ENCODE results near the gene TRMT5.

The TRMT5 gene

GRCh38 chr14:60980811-60981632 lies at the start of gene TRMT5, which contains the start of gene SLC38A6:
TRMT5 (minus strand) TSS chr14:60981079; CDS start chr14:60980973, 106 bp downstream.
SLC38A6 (plus strand) TSS chr14:60981245; CDS start chr14:60981278, 33 bp downstream.
- H3K36me3 Mint-ChIP-seq (ENCODE audit: low read depth), result peaks cover 4% of the 10 kb centered on the region
- no peaks in the 10 kb centered on the region for H3K9me3 Mint-ChIP-seq
- H3K4me3 Mint-ChIP-seq, result no peak within 1 kb of the TSS
- peak; percentile 92 for DNase-seq (ENCODE audit: low spot score)
- H3K4me1 Mint-ChIP-seq (ENCODE audit: low read depth), result peaks cover 14% of the 10 kb centered on the region
- H3K27ac Mint-ChIP-seq, result no peak within 1 kb of the TSS
- H3K27me3 Mint-ChIP-seq (ENCODE audit: low read depth), result no peaks in the 10 kb centered on the region

DNA sequence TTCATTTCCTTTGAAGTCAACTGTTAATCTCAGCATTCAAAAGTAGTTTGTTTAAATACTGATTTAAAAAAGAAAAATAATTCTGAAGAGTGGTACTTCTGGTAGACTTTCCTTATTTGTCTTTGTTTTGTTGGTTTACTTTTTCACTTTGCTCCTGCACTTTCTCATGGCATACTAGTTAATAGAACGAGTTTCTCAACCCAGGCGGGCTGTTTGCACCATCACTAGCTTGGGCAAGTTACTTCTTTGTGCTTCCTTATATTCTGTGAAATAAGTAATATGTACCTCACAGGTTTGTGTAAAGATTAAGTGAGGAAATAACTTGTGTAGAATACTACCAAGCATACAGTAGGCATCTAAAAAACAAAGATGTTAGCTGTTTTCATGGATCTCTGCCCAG lies 45.6 kb upstream of the TRMT5 start:
- Mint-ChIP-seq H3K4me1 (ENCODE audit: low read depth) (peaks cover 4% of the 10 kb centered on the region), H3K27ac (no peak overlapping the region), H3K36me3 (ENCODE audit: low read depth) (no peaks in the 10 kb centered on the region), H3K4me3 (no peak overlapping the region), H3K27me3 (ENCODE audit: low read depth) (no peaks in the 10 kb centered on the region), H3K9me3 (no peaks in the 10 kb centered on the region)
- DNase-seq (ENCODE audit: low spot score), result no peak

GRCh38 chr14:61025251-61026223 lies 44.7 kb upstream of the TRMT5 start:
- Mint-ChIP-seq H3K27me3 (ENCODE audit: low read depth) (no peaks in the 10 kb centered on the region), H3K4me1 (ENCODE audit: low read depth) (peaks cover 1% of the 10 kb centered on the region)
- DNase-seq (ENCODE audit: low spot score), result peak; percentile 44

GRCh38 chr14:61019537-61019936 lies 38.7 kb upstream of the TRMT5 start:
- no peaks in the 10 kb centered on the region for H3K9me3 Mint-ChIP-seq
- no peak overlapping the region for H3K27ac Mint-ChIP-seq
- H3K36me3 Mint-ChIP-seq (ENCODE audit: low read depth), result no peaks in the 10 kb centered on the region
- no peak overlapping the region for H3K4me3 Mint-ChIP-seq
- no peak for DNase-seq (ENCODE audit: low spot score)
- no peaks in the 10 kb centered on the region for H3K4me1 Mint-ChIP-seq (ENCODE audit: low read depth)
- H3K27me3 Mint-ChIP-seq (ENCODE audit: low read depth), result no peaks in the 10 kb centered on the region

More at GRCh38 chr14:61025251-61026223, 44.7 kb upstream of the TRMT5 start:
- Mint-ChIP-seq H3K27ac (no peak overlapping the region), H3K36me3 (ENCODE audit: low read depth) (no peaks in the 10 kb centered on the region), H3K4me3 (no peak overlapping the region), H3K9me3 (no peaks in the 10 kb centered on the region)

DNA sequence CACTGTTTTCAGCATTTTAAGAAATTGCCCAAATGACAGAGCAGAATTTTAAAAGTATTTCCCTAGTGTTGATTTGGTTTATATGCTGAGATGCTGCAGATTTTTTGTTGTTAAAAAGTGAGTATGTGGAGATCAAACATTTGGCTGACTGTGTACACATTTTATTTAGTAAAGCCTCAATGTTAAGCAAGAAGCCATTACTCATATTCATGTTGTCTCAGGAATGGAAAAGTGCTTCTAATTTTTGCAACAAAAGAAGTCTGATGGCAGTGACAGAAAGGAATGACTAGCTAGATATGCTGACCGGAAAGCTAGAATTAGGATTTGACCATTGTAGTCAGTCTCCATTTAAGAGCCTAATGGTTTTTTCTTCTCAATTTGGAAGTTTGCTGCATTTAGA lies 22.7 kb upstream of the TRMT5 start:
- DNase-seq (ENCODE audit: low spot score), result no peak
- no peak overlapping the region for H3K27ac Mint-ChIP-seq

DNA sequence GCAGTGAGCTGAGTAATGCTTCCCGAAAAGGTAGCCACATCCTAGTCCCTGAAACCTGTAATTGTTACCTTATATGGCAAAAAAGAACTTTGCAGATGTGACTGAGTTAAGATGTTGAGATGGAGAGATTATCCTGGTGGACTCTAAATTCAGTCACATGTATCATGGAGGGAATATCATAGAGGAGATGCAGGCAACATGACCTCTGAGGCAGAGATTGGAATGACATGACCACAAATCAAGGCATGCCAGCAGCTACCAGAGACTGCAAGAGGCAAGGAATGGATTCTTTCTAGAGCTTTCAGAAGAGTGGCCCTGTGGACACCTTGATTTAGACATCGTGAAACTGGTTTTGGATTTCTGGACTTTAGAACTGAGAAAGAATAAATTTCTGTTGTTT lies 18.7 kb upstream of the TRMT5 start:
- Mint-ChIP-seq H3K9me3 (no peaks in the 10 kb centered on the region), H3K27ac (no peak overlapping the region), H3K36me3 (ENCODE audit: low read depth) (peaks cover 8% of the 10 kb centered on the region), H3K27me3 (ENCODE audit: low read depth) (no peaks in the 10 kb centered on the region), H3K4me1 (ENCODE audit: low read depth) (no peaks in the 10 kb centered on the region), H3K4me3 (no peak overlapping the region)
- no peak for DNase-seq (ENCODE audit: low spot score)

More for the DNA sequence above, 22.7 kb upstream of the TRMT5 start:
- no peak overlapping the region for H3K4me3 Mint-ChIP-seq
- no peaks in the 10 kb centered on the region for H3K9me3 Mint-ChIP-seq
- no peaks in the 10 kb centered on the region for H3K4me1 Mint-ChIP-seq (ENCODE audit: low read depth)
- H3K27me3 Mint-ChIP-seq (ENCODE audit: low read depth), result no peaks in the 10 kb centered on the region
- peaks cover 4% of the 10 kb centered on the region for H3K36me3 Mint-ChIP-seq (ENCODE audit: low read depth)

DNA sequence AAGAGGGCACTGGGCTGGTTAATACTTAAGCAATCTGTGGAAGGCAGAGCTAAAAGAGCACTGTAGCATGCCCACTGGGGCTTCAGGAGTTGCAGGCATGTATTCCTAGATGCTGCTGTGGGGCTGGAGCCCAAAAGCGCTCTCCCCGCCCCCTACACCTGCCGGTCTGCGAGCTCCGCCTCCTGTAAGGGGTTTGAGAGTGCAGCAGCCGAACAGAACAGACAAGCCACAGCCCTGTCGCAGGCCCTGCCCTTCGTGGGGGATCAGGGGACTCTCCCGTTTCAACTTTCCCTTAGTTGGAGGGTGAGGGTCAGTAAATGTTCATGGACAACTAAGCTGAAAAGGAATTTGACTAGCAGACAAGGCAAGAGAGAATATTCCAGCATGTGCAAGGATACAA lies 17.7 kb upstream of the TRMT5 start:
- H3K9me3 Mint-ChIP-seq, result no peaks in the 10 kb centered on the region
- H3K4me1 Mint-ChIP-seq (ENCODE audit: low read depth), result no peaks in the 10 kb centered on the region
- peaks cover 5% of the 10 kb centered on the region for H3K36me3 Mint-ChIP-seq (ENCODE audit: low read depth)
- no peak overlapping the region for H3K4me3 Mint-ChIP-seq
- H3K27me3 Mint-ChIP-seq (ENCODE audit: low read depth), result no peaks in the 10 kb centered on the region
- no peak for DNase-seq (ENCODE audit: low spot score)
- no peak overlapping the region for H3K27ac Mint-ChIP-seq

DNA sequence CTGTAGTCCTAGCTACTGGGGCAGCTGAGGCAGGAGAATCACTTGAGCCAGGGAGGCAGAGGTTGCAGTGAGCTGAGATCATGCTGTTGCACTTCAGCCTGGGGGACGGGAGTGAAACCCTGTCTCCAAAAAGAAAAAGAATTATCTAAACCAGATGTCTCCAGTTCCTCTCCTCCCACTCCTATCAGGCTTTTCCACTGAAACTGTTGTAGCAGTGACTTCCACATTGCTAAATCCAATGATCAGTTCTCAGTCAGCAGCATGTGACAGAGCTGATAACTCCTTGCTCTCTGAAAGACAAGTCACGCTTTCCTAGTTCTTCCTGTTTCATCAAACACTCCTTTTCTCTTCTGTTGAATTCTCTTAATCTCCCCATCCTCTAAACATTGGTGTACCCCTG lies 8.7 kb upstream of the TRMT5 start:
- H3K4me3 Mint-ChIP-seq, result no peak overlapping the region
- H3K36me3 Mint-ChIP-seq (ENCODE audit: low read depth), result peaks cover 6% of the 10 kb centered on the region
- no peak for DNase-seq (ENCODE audit: low spot score)
- H3K27me3 Mint-ChIP-seq (ENCODE audit: low read depth), result no peaks in the 10 kb centered on the region
- no peaks in the 10 kb centered on the region for H3K9me3 Mint-ChIP-seq
- no peak overlapping the region for H3K27ac Mint-ChIP-seq
- no peaks in the 10 kb centered on the region for H3K4me1 Mint-ChIP-seq (ENCODE audit: low read depth)

DNA sequence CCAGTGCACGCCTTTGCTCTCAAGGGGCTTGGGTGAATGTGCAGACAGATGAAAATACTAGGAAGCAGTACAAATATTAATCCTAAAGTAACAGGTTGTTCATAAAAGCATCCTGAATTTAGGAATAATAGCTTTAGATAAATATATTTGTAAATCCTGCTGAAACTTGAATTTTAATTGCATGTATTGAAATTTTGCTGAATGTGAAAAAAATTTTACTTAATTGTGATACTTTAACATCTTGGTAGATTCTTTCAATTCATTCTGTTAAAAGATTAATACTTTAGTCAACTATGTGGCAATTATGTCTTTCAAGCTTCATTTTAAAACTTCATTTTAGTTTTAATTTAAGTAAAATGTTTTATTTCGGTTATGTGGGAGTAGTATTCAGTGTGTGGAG lies 5.6 kb upstream of the TRMT5 start:
- H3K27ac Mint-ChIP-seq, result no peak overlapping the region
- H3K27me3 Mint-ChIP-seq (ENCODE audit: low read depth), result no peaks in the 10 kb centered on the region
- peaks cover 2% of the 10 kb centered on the region for H3K4me1 Mint-ChIP-seq (ENCODE audit: low read depth)
- no peak overlapping the region for H3K4me3 Mint-ChIP-seq
- no peaks in the 10 kb centered on the region for H3K9me3 Mint-ChIP-seq
- H3K36me3 Mint-ChIP-seq (ENCODE audit: low read depth), result peaks cover 3% of the 10 kb centered on the region
- no peak for DNase-seq (ENCODE audit: low spot score)

GRCh38 chr14:60984196-60984595 lies 3.3 kb upstream of the TRMT5 start:
- Mint-ChIP-seq H3K27ac (no peak overlapping the region), H3K36me3 (ENCODE audit: low read depth) (peaks cover 2% of the 10 kb centered on the region)

DNA sequence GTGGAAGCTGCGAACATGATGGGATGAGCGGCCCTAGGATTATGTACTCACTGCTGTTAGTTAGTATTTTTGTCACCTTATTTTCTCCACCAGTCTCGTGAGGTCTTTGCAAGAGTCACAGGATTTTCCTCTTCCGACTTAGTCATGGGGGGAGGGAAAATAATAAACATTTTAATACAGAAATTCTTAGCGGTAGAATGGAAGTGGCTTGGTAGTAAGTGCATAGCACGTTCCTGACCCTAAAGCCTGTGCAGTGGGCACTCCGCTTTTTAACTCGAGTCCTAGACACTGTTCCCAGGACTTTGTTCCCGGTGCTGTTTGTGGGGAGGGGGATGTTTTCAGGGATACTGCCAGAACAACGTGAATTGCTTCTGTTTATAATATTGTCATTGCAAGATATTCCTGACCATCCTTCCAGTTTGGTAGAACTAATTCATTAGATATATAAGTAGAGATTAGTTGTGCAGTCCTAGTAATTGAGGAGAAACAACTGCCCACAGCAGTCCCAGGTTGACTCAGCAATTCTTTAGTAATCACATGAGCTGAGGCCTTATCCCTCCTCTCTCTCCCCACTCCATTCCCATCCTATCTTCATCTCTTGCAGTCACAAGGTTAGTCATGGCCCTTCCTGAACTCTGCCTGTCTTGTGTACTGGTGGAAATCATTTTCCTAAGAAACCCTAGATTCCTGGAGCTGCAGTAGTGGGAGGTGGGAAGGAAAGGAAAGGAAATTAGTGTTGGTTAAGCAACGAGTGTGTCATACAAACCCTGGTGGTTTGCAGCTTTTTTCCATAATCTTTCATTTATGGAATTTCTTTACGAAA lies 965 bp upstream of the TRMT5 start:
- DNase-seq (ENCODE audit: low spot score), result no peak
- H3K9me3 Mint-ChIP-seq, result no peaks in the 10 kb centered on the region
- H3K27me3 Mint-ChIP-seq (ENCODE audit: low read depth), result no peaks in the 10 kb centered on the region
- H3K4me3 Mint-ChIP-seq, result no peak overlapping the region
- peaks cover 5% of the 10 kb centered on the region for H3K36me3 Mint-ChIP-seq (ENCODE audit: low read depth)
- peaks cover 14% of the 10 kb centered on the region for H3K4me1 Mint-ChIP-seq (ENCODE audit: low read depth)
- H3K27ac Mint-ChIP-seq, result no peak overlapping the region

More at GRCh38 chr14:60984196-60984595, 3.3 kb upstream of the TRMT5 start:
- Mint-ChIP-seq H3K4me3 (no peak overlapping the region), H3K9me3 (no peaks in the 10 kb centered on the region), H3K27me3 (ENCODE audit: low read depth) (no peaks in the 10 kb centered on the region), H3K4me1 (ENCODE audit: low read depth) (peaks cover 8% of the 10 kb centered on the region)
- DNase-seq (ENCODE audit: low spot score), result no peak

- Mint-ChIP-seq H3K27me3 (ENCODE audit: low read depth) (no peaks in the 10 kb centered on the region), H3K27ac (no peak overlapping the region), H3K4me1 (ENCODE audit: low read depth) (peaks cover 13% of the 10 kb centered on the region), H3K4me3 (no peak overlapping the region), H3K36me3 (ENCODE audit: low read depth) (peaks cover 11% of the 10 kb centered on the region), H3K9me3 (no peaks in the 10 kb centered on the region)
- no peak for DNase-seq (ENCODE audit: low spot score)
These were observed 3.0 kb downstream of the TRMT5 start for GRCh38 chr14:60977847-60978246.

GRCh38 chr14:60975551-60975950 lies 5.3 kb downstream of the TRMT5 start:
- Mint-ChIP-seq H3K4me3 (no peak overlapping the region), H3K27me3 (ENCODE audit: low read depth) (no peaks in the 10 kb centered on the region), H3K27ac (no peak overlapping the region), H3K4me1 (ENCODE audit: low read depth) (peaks cover 12% of the 10 kb centered on the region), H3K9me3 (no peaks in the 10 kb centered on the region), H3K36me3 (ENCODE audit: low read depth) (peaks cover 14% of the 10 kb centered on the region)
- no peak for DNase-seq (ENCODE audit: low spot score)

Measured in T-helper 2 cell treated with Interferon-gamma antibody and Interleukin-4, amounts not matched to agents 5 μg/mL and 100 μg/mL, for 36 hours (primary cell).